Measurements from ENCODE around the gene KLHL35.

The KLHL35 gene

GRCh38 chr11:75445315-75445953 lies 12.4 kb upstream of the KLHL35 start:
- peak; percentile 55 to 95 (median 81) for DNase-seq
- intact Hi-C loops (cut with DNase I): loop anchor here (1.0 to 10.0 kb wide), 2 partner anchors 61 to 87 kb away; no protein-coding TSS in a partner anchor

- intact Hi-C loops (cut with DNase I): loop anchor here (10.0 kb wide), 1 partner anchor 58 kb away; no protein-coding TSS in a partner anchor
Observed at GRCh38 chr11:75443043-75443442, 10.0 kb upstream of the KLHL35 start.

GRCh38 chr11:75442161-75442885 lies 9.3 kb upstream of the KLHL35 start:
- intact Hi-C loops (cut with DNase I): loop anchor here (10.0 kb wide), 1 partner anchor 58 kb away; no protein-coding TSS in a partner anchor
- no peak for DNase-seq

More at GRCh38 chr11:75443043-75443442, 10.0 kb upstream of the KLHL35 start:
- no peak for DNase-seq

- DNase-seq: no peak
- intact Hi-C loops (cut with DNase I): loop anchor here (10.0 kb wide), 1 partner anchor 57 kb away; no protein-coding TSS in a partner anchor
Observed at GRCh38 chr11:75441804-75442132, 8.8 kb upstream of the KLHL35 start.

- intact Hi-C loops (cut with DNase I): loop anchor here (10.0 kb wide), 1 partner anchor 56 kb away; no protein-coding TSS in a partner anchor
- DNase-seq: peak in 1 of 10 donors; percentile 75
Observed at GRCh38 chr11:75440960-75441803, 8.2 kb upstream of the KLHL35 start.

GRCh38 chr11:75439495-75440120 lies 6.6 kb upstream of the KLHL35 start:
- intact Hi-C loops (cut with DNase I): loop anchor here (10.0 kb wide), 1 partner anchor 55 kb away; no protein-coding TSS in a partner anchor

GRCh38 chr11:75439026-75439425 lies 6.0 kb upstream of the KLHL35 start:
- DNase-seq: peak in 1 of 10 donors; percentile 23
- intact Hi-C loops (cut with DNase I): no loop called here

More at GRCh38 chr11:75439495-75440120, 6.6 kb upstream of the KLHL35 start:
- DNase-seq: peak in 1 of 10 donors; percentile 60

GRCh38 chr11:75437966-75438659 lies 5.1 kb upstream of the KLHL35 start:
- intact Hi-C loops (cut with DNase I): no loop called here
- peak in 1 of 10 donors; percentile 42 for DNase-seq

- intact Hi-C loops (cut with DNase I): no loop called here
- peak in 1 of 10 donors; percentile 51 for DNase-seq
Observed at GRCh38 chr11:75436806-75437205, 3.8 kb upstream of the KLHL35 start.

- peak in 1 of 10 donors; percentile 59 for DNase-seq
- intact Hi-C loops (cut with DNase I): no loop called here
Observed at GRCh38 chr11:75435571-75435925, 2.5 kb upstream of the KLHL35 start.

- peak in 2 of 10 donors; percentile 47 to 51 for DNase-seq
- intact Hi-C loops (cut with DNase I): no loop called here
Observed at GRCh38 chr11:75434886-75435570, 2.0 kb upstream of the KLHL35 start.

- peak in 2 of 10 donors; percentile 63 to 71 for DNase-seq
- intact Hi-C loops (cut with DNase I): no loop called here
Observed at GRCh38 chr11:75434051-75434450, 1.0 kb upstream of the KLHL35 start.

GRCh38 chr11:75433443-75433842 lies 440 bp upstream of the KLHL35 start:
- intact Hi-C loops (cut with DNase I): no loop called here
- peak in 2 of 10 donors; percentile 59 to 62 for DNase-seq

GRCh38 chr11:75431533-75432525 lies 1.2 kb downstream of the KLHL35 start:
- peak in 2 of 10 donors; percentile 59 to 74 for DNase-seq
- intact Hi-C loops (cut with DNase I): no loop called here

GRCh38 chr11:75430714-75431532 lies 2.1 kb downstream of the KLHL35 start:
- DNase-seq: peak in 3 of 10 donors; percentile 4 to 82 (median 48)
- intact Hi-C loops (cut with DNase I): no loop called here

- intact Hi-C loops (cut with DNase I): no loop called here
- peak in 9 of 10 donors; percentile 39 to 95 (median 58) for DNase-seq
Observed at GRCh38 chr11:75429902-75430713, 2.9 kb downstream of the KLHL35 start.
